Liver (tissue), 3 donors: ENCODE data around the gene ABCA13.

Experiments used
- JUND ChIP-seq, 2 donors: IDR thresholded peaks; 2 replicates each; pipeline ENCODE4 v1.6.1; 2016; ENCODE audit warnings: antibody characterized with exemption in 2 of 2
- RAD21 ChIP-seq, 2 donors: IDR thresholded peaks; 2 replicates each; pipeline ENCODE4 v1.6.1; 2016; ENCODE audit warnings: antibody characterized with exemption in 2 of 2, mild to moderate bottlenecking in 2 of 2
- SP1 ChIP-seq: IDR thresholded peaks from 2 replicates; pipeline ENCODE4 v1.6.1; 2018; ENCODE audit warnings: antibody characterized with exemption, mild to moderate bottlenecking
- TF ChIP-seq, protein P1 (sequence below): fragments of 150-350 bp; IDR thresholded peaks from 2 replicates; pipeline ENCODE4 v1.5.1; 2017; ENCODE audit warnings: improper control_type of control experiment, low read depth, low read length; ENCODE audit not compliant: missing input control
- donor health status: healthy.
- donor health status: healthy.

DNA sequence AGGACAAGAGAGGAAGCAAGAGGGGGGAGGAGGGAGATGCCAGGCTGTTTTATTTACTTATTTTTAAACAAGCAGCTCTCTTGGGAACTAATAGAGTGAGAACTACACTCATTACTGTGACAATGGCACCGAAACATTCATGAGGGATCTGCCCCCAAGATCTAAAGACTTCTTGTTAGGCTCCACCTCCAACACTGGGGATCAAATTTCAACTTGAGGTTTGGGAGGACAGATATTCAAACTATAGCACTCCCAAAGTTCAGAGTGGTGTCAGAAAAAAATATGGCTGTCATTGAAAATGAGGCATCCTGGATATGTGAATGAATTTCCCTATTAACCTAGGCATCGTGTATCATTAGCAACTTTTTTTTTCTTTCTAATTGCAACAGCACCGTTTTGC lies 145.5 kb downstream of the ABCA13 start:
- TF ChIP-seq, protein P1, sequence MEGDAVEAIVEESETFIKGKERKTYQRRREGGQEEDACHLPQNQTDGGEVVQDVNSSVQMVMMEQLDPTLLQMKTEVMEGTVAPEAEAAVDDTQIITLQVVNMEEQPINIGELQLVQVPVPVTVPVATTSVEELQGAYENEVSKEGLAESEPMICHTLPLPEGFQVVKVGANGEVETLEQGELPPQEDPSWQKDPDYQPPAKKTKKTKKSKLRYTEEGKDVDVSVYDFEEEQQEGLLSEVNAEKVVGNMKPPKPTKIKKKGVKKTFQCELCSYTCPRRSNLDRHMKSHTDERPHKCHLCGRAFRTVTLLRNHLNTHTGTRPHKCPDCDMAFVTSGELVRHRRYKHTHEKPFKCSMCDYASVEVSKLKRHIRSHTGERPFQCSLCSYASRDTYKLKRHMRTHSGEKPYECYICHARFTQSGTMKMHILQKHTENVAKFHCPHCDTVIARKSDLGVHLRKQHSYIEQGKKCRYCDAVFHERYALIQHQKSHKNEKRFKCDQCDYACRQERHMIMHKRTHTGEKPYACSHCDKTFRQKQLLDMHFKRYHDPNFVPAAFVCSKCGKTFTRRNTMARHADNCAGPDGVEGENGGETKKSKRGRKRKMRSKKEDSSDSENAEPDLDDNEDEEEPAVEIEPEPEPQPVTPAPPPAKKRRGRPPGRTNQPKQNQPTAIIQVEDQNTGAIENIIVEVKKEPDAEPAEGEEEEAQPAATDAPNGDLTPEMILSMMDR = no peak
- TF ChIP-seq JUND (IDR thresholded peaks at IDR 0.05) = no peak
- TF ChIP-seq RAD21 (IDR thresholded peaks at IDR 0.05) = no peak
- TF ChIP-seq SP1 = no peak
